ENCODE data around the gene PALLD.

The PALLD gene

GRCh38 chr4:168769837-168770236 is 273.0 kb downstream of the PALLD start:
- no peak for DNase-seq

- no peak for DNase-seq
Observed at GRCh38 chr4:168771251-168771650, 274.4 kb downstream of the PALLD start.

GRCh38 chr4:168773388-168774195 is 276.7 kb downstream of the PALLD start:
- no peak for DNase-seq

- DNase-seq, result no peak
Observed at GRCh38 chr4:168776382-168776781, 279.5 kb downstream of the PALLD start.

GRCh38 chr4:168777277-168777965 is 280.6 kb downstream of the PALLD start:
- no peak for DNase-seq

GRCh38 chr4:168781341-168781740 is 284.5 kb downstream of the PALLD start:
- no peak for DNase-seq

- DNase-seq, result no peak
Observed at GRCh38 chr4:168781926-168782325, 285.1 kb downstream of the PALLD start.

- no peak for DNase-seq
Observed at GRCh38 chr4:168782439-168782838, 285.6 kb downstream of the PALLD start.

- no peak for DNase-seq
Observed at GRCh38 chr4:168784786-168785461, 288.1 kb downstream of the PALLD start.

- no peak for DNase-seq
Observed at GRCh38 chr4:168787334-168787733, 290.5 kb downstream of the PALLD start.

- no peak for DNase-seq
Observed at GRCh38 chr4:168787801-168788595, 291.1 kb downstream of the PALLD start.

- no peak for DNase-seq
Observed at GRCh38 chr4:168790898-168791297, 294.0 kb downstream of the PALLD start.

GRCh38 chr4:168791376-168791775 is 294.5 kb downstream of the PALLD start:
- no peak for DNase-seq

- DNase-seq, result no peak
Observed at GRCh38 chr4:168793542-168793941, 296.7 kb downstream of the PALLD start.

- no peak for DNase-seq
Observed at GRCh38 chr4:168794092-168794707, 297.3 kb downstream of the PALLD start.

- DNase-seq, result no peak
Observed at GRCh38 chr4:168794881-168795280, 298.0 kb downstream of the PALLD start.

- no peak for DNase-seq
Observed at GRCh38 chr4:168795346-168795745, 298.5 kb downstream of the PALLD start.

GRCh38 chr4:168796362-168797106 is 299.7 kb downstream of the PALLD start:
- DNase-seq, result no peak

- no peak for DNase-seq
Observed at GRCh38 chr4:168797194-168797593, 300.3 kb downstream of the PALLD start.

- no peak for DNase-seq
Observed at GRCh38 chr4:168797738-168798375, 301.0 kb downstream of the PALLD start.

GRCh38 chr4:168800926-168801325 is 304.1 kb downstream of the PALLD start:
- no peak for DNase-seq
